Stomach (tissue), 4 donors: ENCODE measurements around the gene MYO5B.
"Not testable (repeated sequence)": the region's sequence is repeated elsewhere in the genome, so short reads cannot be mapped to it uniquely, and the experiment has no call there.

ENCODE experiments used
- EP300 ChIP-seq: sonication (generic); formaldehyde crosslinking; IDR thresholded peaks from one replicate; pipeline ENCODE4 v1.6.1; 2017; ENCODE audit warnings: antibody characterized with exemption
- POLR2A ChIP-seq, 4 donors: fragments of 450-650 bp; IDR thresholded peaks; one replicate each; pipeline ENCODE4 v1.6.1; 2016; ENCODE audit warnings: antibody characterized with exemption in 4 of 4, control low read depth in 2 of 4, mild to moderate bottlenecking in 1 of 4, moderate library complexity in 1 of 4
- POLR2AphosphoS5 ChIP-seq, 3 donors: sonication (generic); formaldehyde crosslinking; IDR thresholded peaks; one replicate each; pipeline ENCODE4 v1.6.1; 2016; ENCODE audit warnings: antibody characterized with exemption in 3 of 3
- TF ChIP-seq, protein P1 (sequence below), 7 experiments: fragments of 450-650 bp in 4 of 7; fragments of 200-600 bp in 3 of 7; sonication (generic) in 3 of 7; IDR thresholded peaks; one replicate each; pipeline ENCODE4 v1.5.1; 2016 to 2019; ENCODE audit warnings: antibody characterized with exemption in 7 of 7, control low read depth in 2 of 7, mild to moderate bottlenecking in 1 of 7

- TF ChIP-seq, protein P1, sequence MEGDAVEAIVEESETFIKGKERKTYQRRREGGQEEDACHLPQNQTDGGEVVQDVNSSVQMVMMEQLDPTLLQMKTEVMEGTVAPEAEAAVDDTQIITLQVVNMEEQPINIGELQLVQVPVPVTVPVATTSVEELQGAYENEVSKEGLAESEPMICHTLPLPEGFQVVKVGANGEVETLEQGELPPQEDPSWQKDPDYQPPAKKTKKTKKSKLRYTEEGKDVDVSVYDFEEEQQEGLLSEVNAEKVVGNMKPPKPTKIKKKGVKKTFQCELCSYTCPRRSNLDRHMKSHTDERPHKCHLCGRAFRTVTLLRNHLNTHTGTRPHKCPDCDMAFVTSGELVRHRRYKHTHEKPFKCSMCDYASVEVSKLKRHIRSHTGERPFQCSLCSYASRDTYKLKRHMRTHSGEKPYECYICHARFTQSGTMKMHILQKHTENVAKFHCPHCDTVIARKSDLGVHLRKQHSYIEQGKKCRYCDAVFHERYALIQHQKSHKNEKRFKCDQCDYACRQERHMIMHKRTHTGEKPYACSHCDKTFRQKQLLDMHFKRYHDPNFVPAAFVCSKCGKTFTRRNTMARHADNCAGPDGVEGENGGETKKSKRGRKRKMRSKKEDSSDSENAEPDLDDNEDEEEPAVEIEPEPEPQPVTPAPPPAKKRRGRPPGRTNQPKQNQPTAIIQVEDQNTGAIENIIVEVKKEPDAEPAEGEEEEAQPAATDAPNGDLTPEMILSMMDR (IDR thresholded peaks at IDR 0.05) = not testable (repeated sequence)
- not testable (repeated sequence) for TF ChIP-seq POLR2A (IDR thresholded peaks at IDR 0.05); POLR2AphosphoS5 (IDR thresholded peaks at IDR 0.05); EP300
These were observed 395.1 kb downstream of the MYO5B start for GRCh38 chr18:49799806-49800205.
